Skeletal muscle tissue (tissue), 4 donors: ENCODE measurements around the gene MARK4. TPM values are rescaled to one million over a fixed set of nuclear protein-coding genes. Genes with fewer than 3 reads are reported as not detected.

Source experiments
- H3K27ac ChIP-seq: one replicate; pipeline ENCODE4 v1.7.0; 2013; ENCODE audit warnings: mild to moderate bottlenecking, low read depth, low read length, inconsistent platforms
- H3K27me3 ChIP-seq, 3 donors: one replicate each; pipeline ENCODE4 v1.7.0; 2013; ENCODE audit warnings: low read length in 3 of 3; ENCODE audit not compliant: control insufficient read depth in 3 of 3, insufficient read depth in 3 of 3
- H3K36me3 ChIP-seq, 3 donors: one replicate each; pipeline ENCODE4 v1.7.0; 2013; ENCODE audit warnings: low read length in 3 of 3; ENCODE audit not compliant: control insufficient read depth in 3 of 3, insufficient read depth in 3 of 3
- H3K4me1 ChIP-seq, 3 donors: one replicate each; pipeline ENCODE4 v1.7.0; 2013; ENCODE audit warnings: low read length in 3 of 3, mild to moderate bottlenecking in 3 of 3; ENCODE audit not compliant: control insufficient read depth in 3 of 3, insufficient read depth in 3 of 3
- H3K4me3 ChIP-seq, 3 donors: one replicate each; pipeline ENCODE4 v1.7.0; 2013; ENCODE audit warnings: low read length in 3 of 3
- H3K9ac ChIP-seq, 3 donors: one replicate each; pipeline ENCODE4 v1.7.0; 2013; ENCODE audit warnings: low read length in 3 of 3, mild to moderate bottlenecking in 3 of 3, moderate library complexity in 2 of 3, low read depth in 1 of 3
- H3K9me3 ChIP-seq, 3 donors: one replicate each; pipeline ENCODE4 v1.7.0; 2013; ENCODE audit warnings: low read length in 3 of 3; ENCODE audit not compliant: control insufficient read depth in 3 of 3
- total RNA-seq: library from RNA; depleted of rRNA; stranded (reverse); fragments of >200 nt; gene quantifications from one replicate; pipeline ENCODE4 v1.2.3, GENCODE V29; 2014
- donor health status: Osteomylitis.

MARK4 gene
- total RNA-seq, 1 donor from 2014 or later: 15.7 TPM

- no peak overlapping the region for H3K27ac ChIP-seq
- H3K9me3 ChIP-seq: peaks cover 0 to 2% (median 0%) of the 10 kb centered on the region in 3 donors
- peaks cover 8 to 15% (median 10%) of the 10 kb centered on the region in 3 donors for H3K36me3 ChIP-seq
- no peak overlapping the region for H3K4me3 ChIP-seq
- no peak overlapping the region for H3K9ac ChIP-seq
- H3K27me3 ChIP-seq: no peaks in the 10 kb centered on the region
- peaks cover 9 to 12% (median 11%) of the 10 kb centered on the region in 3 donors for H3K4me1 ChIP-seq
Measured at GRCh38 chr19:45290381-45290931, 39.4 kb downstream of the MARK4 start.

GRCh38 chr19:45291834-45292233, 40.8 kb downstream of the MARK4 start:
- Histone ChIP-seq H3K9me3 (peaks cover 0 to 2% (median 0%) of the 10 kb centered on the region in 3 donors), H3K36me3 (peaks cover 8 to 16% (median 10%) of the 10 kb centered on the region in 3 donors), H3K4me1 (peaks cover 9 to 12% (median 11%) of the 10 kb centered on the region in 3 donors), H3K4me3 (no peak overlapping the region), H3K27me3 (no peaks in the 10 kb centered on the region), H3K27ac (no peak overlapping the region), H3K9ac (no peak overlapping the region)

DNA sequence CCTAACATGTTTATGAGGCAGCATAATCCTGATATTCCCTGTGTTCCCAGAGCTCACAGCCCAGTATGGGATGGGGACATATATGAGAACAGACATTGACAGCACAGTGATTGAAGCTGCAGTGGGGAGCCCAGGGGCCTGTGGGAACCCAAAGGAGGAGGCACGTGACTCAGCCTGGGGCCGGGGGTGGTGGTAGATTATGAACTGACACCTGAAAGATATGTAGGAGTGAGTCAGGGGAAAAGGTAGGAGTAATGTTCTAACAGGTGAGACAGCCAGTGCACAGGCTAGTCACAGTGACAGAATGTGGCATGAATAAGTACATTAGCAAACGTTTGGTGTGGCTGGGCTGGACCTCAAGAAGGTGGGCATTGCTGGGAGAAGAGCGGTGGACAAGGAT, 42.6 kb downstream of the MARK4 start:
- Histone ChIP-seq H3K4me1 (peaks cover 9 to 12% (median 11%) of the 10 kb centered on the region in 3 donors), H3K27ac (no peak overlapping the region), H3K36me3 (peaks cover 8 to 21% (median 9%) of the 10 kb centered on the region in 3 donors), H3K9me3 (peaks cover 0 to 2% (median 0%) of the 10 kb centered on the region in 3 donors), H3K27me3 (no peaks in the 10 kb centered on the region), H3K4me3 (no peak overlapping the region), H3K9ac (no peak overlapping the region)

- peak overlapping the region in 1 of 3 donors; percentile 1 for H3K4me3 ChIP-seq
- peaks cover 0 to 2% (median 0%) of the 10 kb centered on the region in 3 donors for H3K9me3 ChIP-seq
- H3K27ac ChIP-seq: peak overlapping the region; percentile 29
- H3K36me3 ChIP-seq: peaks cover 8 to 22% (median 9%) of the 10 kb centered on the region in 3 donors
- H3K27me3 ChIP-seq: no peaks in the 10 kb centered on the region
- peak overlapping the region in 1 of 3 donors; percentile 28 for H3K9ac ChIP-seq
- peaks cover 9 to 12% (median 11%) of the 10 kb centered on the region in 3 donors for H3K4me1 ChIP-seq
Measured at GRCh38 chr19:45294291-45295029, 43.4 kb downstream of the MARK4 start.

DNA sequence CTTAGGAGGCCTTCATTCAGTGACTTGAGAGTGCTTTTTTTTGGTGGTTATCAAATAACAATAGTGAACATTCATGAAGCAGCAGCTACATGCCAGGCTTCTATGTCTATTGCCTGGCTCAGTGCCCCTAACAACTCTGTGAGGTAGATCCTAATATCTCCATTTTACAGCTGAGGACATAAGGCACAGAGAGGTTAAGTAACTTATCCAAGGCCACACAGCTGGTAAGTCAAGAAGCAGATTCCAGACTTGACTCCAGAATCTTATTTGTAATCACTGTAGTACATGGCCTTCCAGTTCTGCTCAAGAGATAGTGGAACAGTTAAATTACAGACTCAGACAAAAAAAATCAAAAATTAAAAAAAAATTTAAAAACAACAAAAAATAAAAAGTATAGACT, 44.8 kb downstream of the MARK4 start:
- peaks cover 2 to 20% (median 8%) of the 10 kb centered on the region in 3 donors for H3K36me3 ChIP-seq
- peaks cover 9 to 12% (median 11%) of the 10 kb centered on the region in 3 donors for H3K4me1 ChIP-seq
- H3K9ac ChIP-seq: no peak overlapping the region
- peaks cover 0 to 2% (median 0%) of the 10 kb centered on the region in 3 donors for H3K9me3 ChIP-seq
- H3K27ac ChIP-seq: no peak overlapping the region
- no peaks in the 10 kb centered on the region for H3K27me3 ChIP-seq
- no peak overlapping the region for H3K4me3 ChIP-seq

DNA sequence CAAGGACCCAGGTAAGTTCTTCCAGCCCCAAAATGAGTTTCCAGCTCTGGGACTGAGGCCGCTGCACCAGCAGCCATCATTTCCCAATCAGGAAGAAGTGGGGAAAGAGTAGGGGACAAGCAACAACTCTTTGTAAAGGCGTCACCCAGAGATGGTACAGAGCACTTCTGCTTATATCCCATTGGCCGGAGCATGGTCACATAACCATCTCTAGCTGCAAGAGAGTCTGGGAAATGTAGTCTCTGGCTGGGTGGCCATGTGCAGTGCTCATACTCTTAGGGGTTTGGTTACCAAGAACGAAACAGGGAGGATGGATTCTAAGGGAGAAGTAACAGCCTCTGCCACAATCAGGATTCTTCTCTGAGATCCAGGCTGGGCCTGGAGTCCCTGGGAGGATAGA, 45.3 kb downstream of the MARK4 start:
- no peak overlapping the region for H3K4me3 ChIP-seq
- H3K4me1 ChIP-seq: peaks cover 9 to 12% (median 11%) of the 10 kb centered on the region in 3 donors
- H3K9ac ChIP-seq: no peak overlapping the region
- H3K9me3 ChIP-seq: peaks cover 0 to 2% (median 0%) of the 10 kb centered on the region in 3 donors
- H3K36me3 ChIP-seq: peaks cover 2 to 20% (median 5%) of the 10 kb centered on the region in 3 donors
- H3K27ac ChIP-seq: no peak overlapping the region
- no peaks in the 10 kb centered on the region for H3K27me3 ChIP-seq

DNA sequence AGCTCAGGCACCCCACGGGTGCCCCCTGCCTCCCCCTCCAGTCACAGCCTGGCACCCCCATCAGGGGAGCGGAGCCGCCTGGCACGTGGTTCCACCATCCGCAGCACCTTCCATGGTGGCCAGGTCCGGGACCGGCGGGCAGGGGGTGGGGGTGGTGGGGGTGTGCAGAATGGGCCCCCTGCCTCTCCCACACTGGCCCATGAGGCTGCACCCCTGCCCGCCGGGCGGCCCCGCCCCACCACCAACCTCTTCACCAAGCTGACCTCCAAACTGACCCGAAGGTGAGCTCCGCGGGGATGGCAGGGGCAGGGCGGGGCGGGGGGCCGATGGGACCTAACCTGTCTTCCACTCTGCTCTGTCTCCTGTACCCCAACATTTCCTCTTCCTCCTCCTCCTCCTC, 46.6 kb downstream of the MARK4 start:
- H3K9ac ChIP-seq: no peak overlapping the region
- H3K27me3 ChIP-seq: no peaks in the 10 kb centered on the region
- H3K4me3 ChIP-seq: no peak overlapping the region
- peaks cover 0 to 2% (median 0%) of the 10 kb centered on the region in 3 donors for H3K9me3 ChIP-seq
- H3K27ac ChIP-seq: no peak overlapping the region
- H3K36me3 ChIP-seq: peaks cover 2 to 20% (median 5%) of the 10 kb centered on the region in 3 donors
- H3K4me1 ChIP-seq: peaks cover 9 to 12% (median 11%) of the 10 kb centered on the region in 3 donors

DNA sequence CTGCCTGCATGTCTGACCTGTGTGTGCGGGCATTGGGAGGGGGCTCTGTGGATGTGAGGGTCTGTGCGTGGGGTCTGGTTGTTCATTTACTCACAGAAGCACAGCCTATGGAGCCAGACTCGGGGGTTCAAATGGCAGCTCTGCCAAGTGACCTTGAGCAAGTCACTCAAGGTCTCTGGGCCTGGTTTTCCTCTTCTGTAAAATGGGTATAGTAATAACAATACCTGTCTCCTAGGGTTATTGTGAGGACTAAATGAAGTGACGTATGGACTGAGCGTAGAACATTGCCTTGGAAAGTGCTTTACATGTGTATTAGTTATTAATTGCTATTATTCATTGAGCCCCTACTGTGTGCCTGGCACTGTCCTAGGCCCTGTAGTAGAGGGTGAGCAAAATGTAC, 47.2 kb downstream of the MARK4 start:
- Histone ChIP-seq H3K27ac (no peak overlapping the region), H3K9ac (no peak overlapping the region), H3K4me1 (peaks cover 9 to 12% (median 11%) of the 10 kb centered on the region in 3 donors), H3K36me3 (peaks cover 2 to 20% (median 5%) of the 10 kb centered on the region in 3 donors), H3K9me3 (peaks cover 0 to 2% (median 0%) of the 10 kb centered on the region in 3 donors), H3K4me3 (no peak overlapping the region), H3K27me3 (no peaks in the 10 kb centered on the region)

GRCh38 chr19:45299719-45300118, 48.6 kb downstream of the MARK4 start:
- Histone ChIP-seq H3K27ac (no peak overlapping the region), H3K4me1 (peaks cover 2 to 3% (median 2%) of the 10 kb centered on the region in 3 donors), H3K36me3 (peaks cover 3 to 15% (median 8%) of the 10 kb centered on the region in 3 donors), H3K27me3 (no peaks in the 10 kb centered on the region), H3K9me3 (peaks cover 0 to 2% (median 0%) of the 10 kb centered on the region in 3 donors), H3K9ac (no peak overlapping the region), H3K4me3 (no peak overlapping the region)

GRCh38 chr19:45302416-45302815, 51.3 kb downstream of the MARK4 start:
- H3K27ac ChIP-seq: no peak overlapping the region

More at GRCh38 chr19:45302416-45302815, 51.3 kb downstream of the MARK4 start:
- H3K27me3 ChIP-seq: no peaks in the 10 kb centered on the region
- H3K9ac ChIP-seq: no peak overlapping the region
- peaks cover 8 to 15% (median 11%) of the 10 kb centered on the region in 3 donors for H3K4me1 ChIP-seq
- peaks cover 0 to 2% (median 0%) of the 10 kb centered on the region in 3 donors for H3K9me3 ChIP-seq
- peaks cover 25 to 37% (median 31%) of the 10 kb centered on the region in 3 donors for H3K36me3 ChIP-seq
- H3K4me3 ChIP-seq: no peak overlapping the region
